ENCODE measurements around the gene EGR4. TPM values are rescaled to one million over a fixed set of nuclear protein-coding genes. Genes with fewer than 3 reads are reported as not detected.

Gene EGR4
- total RNA-seq, 1 donor, result not detected

DNA sequence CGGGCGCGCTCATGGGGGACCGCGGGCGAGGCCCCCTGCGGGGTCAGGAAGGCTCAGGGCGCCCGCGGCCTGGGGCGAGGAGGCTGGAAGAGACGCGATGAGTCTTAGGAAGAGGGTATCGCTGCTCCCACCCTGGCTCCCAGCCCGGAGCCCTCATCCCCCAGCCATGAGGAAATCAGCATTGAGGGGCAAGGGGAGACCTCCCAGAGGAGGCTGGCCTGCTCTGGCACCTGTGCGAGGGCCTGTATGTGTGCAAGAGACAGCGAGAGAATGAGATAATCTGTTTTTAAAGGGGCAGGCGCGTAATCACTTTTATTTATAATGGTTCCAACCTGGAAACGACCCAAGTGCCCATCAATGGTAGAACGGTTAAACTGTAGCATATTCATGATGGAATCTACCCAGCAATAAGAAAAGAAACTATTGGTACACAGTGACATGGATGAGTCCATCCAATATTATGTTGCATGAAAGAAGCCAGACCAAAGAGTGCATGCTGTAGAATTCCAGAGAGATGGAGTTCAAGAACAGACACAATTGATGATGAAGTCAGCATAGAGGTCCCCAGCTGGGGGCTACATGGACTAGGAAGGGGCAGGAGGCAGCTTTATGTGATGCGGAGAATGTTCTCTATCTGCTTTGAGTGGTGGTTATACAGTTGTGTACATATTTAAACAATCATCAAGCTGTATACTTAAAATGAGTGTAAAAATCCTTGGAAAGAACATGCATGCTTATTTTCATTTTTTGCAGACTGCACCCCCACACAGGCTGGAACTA lies 23.5 kb downstream of the EGR4 start:
- H3K27me3 ChIP-seq (ENCODE audit: insufficient read depth, low read length), result peaks cover 42% of the 10 kb centered on the region
- H4K20me1 ChIP-seq (ENCODE audit: insufficient read depth, low read length), result no peaks in the 10 kb centered on the region
- no peaks in the 10 kb centered on the region for H3K36me3 ChIP-seq (ENCODE audit: insufficient read depth, low read length)
- H3K9me3 ChIP-seq (ENCODE audit: low read depth, low read length), result peaks cover 3% of the 10 kb centered on the region
- no peak overlapping the region for H3K4me2 ChIP-seq (ENCODE audit: insufficient read depth, low read length)
- DNase-seq (ENCODE audit: insufficient read length, low spot score, missing footprints), result peak; percentile 70
- no peak overlapping the region for H3K27ac ChIP-seq (ENCODE audit: low read depth, low read length)
- no peak overlapping the region for H2AFZ ChIP-seq (ENCODE audit: low read length)
- TF ChIP-seq CTCF (IDR thresholded peaks at IDR 0.05; ENCODE audit: extremely low read depth, low read depth, low read length), result no peak
- no peak overlapping the region for H3K4me3 ChIP-seq (ENCODE audit: insufficient read depth, low read length)
- H3K79me2 ChIP-seq (ENCODE audit: insufficient read depth, low read length), result no peaks in the 10 kb centered on the region
- H3K4me1 ChIP-seq (ENCODE audit: insufficient read depth, low read length), result no peaks in the 10 kb centered on the region

DNA sequence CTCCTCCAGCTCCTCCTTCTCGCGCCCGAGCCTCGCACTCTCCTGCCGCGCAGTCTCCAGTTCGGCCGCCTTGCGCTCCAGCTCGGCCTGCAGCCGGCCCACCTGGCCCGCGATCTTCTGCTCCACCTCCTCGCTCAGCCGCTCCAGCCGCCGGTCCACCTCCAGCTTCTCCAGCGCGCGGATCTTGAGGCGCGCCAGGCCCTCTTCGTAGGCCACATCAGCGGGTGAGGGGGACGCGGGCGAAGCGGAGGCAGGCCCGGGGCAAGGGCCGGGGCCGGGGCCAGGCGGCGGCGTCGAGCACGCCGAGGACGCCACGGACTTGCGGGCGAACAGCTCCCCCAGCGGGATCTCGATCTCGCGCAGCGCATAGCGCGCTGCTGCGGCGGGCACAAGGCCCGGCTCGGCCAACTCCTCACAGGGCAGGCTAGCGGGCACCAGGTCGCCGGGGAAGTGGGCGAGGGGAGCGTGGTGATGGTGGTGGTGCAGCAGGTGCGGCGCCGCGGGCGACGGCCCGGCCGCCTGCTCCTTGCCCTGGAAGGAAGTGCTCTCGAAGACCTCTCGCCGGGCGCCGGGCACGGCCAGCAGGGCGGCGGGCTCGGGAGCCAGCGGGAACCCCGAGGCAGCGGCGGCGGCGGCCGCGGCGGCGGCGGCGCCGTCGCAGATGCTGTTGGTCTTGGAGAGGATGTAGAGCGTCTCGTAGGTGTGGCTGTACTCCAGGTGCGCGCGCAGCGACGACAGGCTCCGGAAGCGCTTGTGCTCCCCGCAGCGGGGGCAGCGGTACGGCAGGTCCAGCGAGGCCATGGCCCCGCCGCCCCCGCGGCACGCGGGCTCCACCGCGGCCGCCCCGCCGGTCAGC lies 24.3 kb downstream of the EGR4 start:
- H3K27ac ChIP-seq (ENCODE audit: low read depth, low read length), result no peak overlapping the region
- no peak overlapping the region for H3K4me3 ChIP-seq (ENCODE audit: insufficient read depth, low read length)
- H4K20me1 ChIP-seq (ENCODE audit: insufficient read depth, low read length), result no peaks in the 10 kb centered on the region
- H2AFZ ChIP-seq (ENCODE audit: low read length), result no peak overlapping the region
- peak; percentile 95 for DNase-seq (ENCODE audit: insufficient read length, low spot score, missing footprints)
- peaks cover 42% of the 10 kb centered on the region for H3K27me3 ChIP-seq (ENCODE audit: insufficient read depth, low read length)
- no peak overlapping the region for H3K4me2 ChIP-seq (ENCODE audit: insufficient read depth, low read length)
- H3K9me3 ChIP-seq (ENCODE audit: low read depth, low read length), result peaks cover 3% of the 10 kb centered on the region
- H3K79me2 ChIP-seq (ENCODE audit: insufficient read depth, low read length), result no peaks in the 10 kb centered on the region
- H3K4me1 ChIP-seq (ENCODE audit: insufficient read depth, low read length), result no peaks in the 10 kb centered on the region
- H3K36me3 ChIP-seq (ENCODE audit: insufficient read depth, low read length), result no peaks in the 10 kb centered on the region
- peak; percentile 11 for TF ChIP-seq CTCF (IDR thresholded peaks at IDR 0.05; ENCODE audit: extremely low read depth, low read depth, low read length)

DNA sequence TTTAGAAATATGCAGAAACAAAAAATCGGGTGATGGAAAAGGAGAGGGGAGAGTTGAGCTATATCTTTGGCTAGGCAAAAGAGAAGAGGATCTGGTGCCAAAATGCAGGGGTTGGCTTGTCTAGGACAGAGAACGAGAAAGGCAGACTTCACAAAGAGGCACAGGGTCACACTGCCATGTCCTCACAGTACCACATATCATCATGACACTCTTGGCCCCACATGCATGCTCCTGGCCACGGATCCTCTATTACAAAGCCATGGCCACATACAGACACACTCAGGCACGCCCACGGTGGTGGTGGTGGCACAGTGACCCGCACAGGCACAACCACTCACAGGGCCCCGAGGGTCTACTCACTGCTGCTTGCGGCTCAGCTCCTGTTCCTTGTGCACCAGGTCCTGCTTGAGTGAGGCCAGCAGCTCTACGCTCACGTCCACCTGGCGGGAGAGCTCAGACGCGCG lies 24.9 kb downstream of the EGR4 start:
- no peak overlapping the region for H3K27ac ChIP-seq (ENCODE audit: low read depth, low read length)
- no peaks in the 10 kb centered on the region for H3K36me3 ChIP-seq (ENCODE audit: insufficient read depth, low read length)
- no peak overlapping the region for H3K4me2 ChIP-seq (ENCODE audit: insufficient read depth, low read length)
- H3K79me2 ChIP-seq (ENCODE audit: insufficient read depth, low read length), result no peaks in the 10 kb centered on the region
- H2AFZ ChIP-seq (ENCODE audit: low read length), result no peak overlapping the region
- no peaks in the 10 kb centered on the region for H4K20me1 ChIP-seq (ENCODE audit: insufficient read depth, low read length)
- H3K27me3 ChIP-seq (ENCODE audit: insufficient read depth, low read length), result peaks cover 42% of the 10 kb centered on the region
- peak; percentile 65 for DNase-seq (ENCODE audit: insufficient read length, low spot score, missing footprints)
- H3K9me3 ChIP-seq (ENCODE audit: low read depth, low read length), result peaks cover 1% of the 10 kb centered on the region
- H3K4me1 ChIP-seq (ENCODE audit: insufficient read depth, low read length), result no peaks in the 10 kb centered on the region
- TF ChIP-seq CTCF (IDR thresholded peaks at IDR 0.05; ENCODE audit: extremely low read depth, low read depth, low read length), result no peak
- no peak overlapping the region for H3K4me3 ChIP-seq (ENCODE audit: insufficient read depth, low read length)

GRCh38 chr2:73267008-73267407 lies 26.3 kb downstream of the EGR4 start:
- H4K20me1 ChIP-seq (ENCODE audit: insufficient read depth, low read length), result no peaks in the 10 kb centered on the region
- H3K4me1 ChIP-seq (ENCODE audit: insufficient read depth, low read length), result no peaks in the 10 kb centered on the region
- peak; percentile 67 for DNase-seq (ENCODE audit: insufficient read length, low spot score, missing footprints)
- H3K36me3 ChIP-seq (ENCODE audit: insufficient read depth, low read length), result no peaks in the 10 kb centered on the region
- no peak for TF ChIP-seq CTCF (IDR thresholded peaks at IDR 0.05; ENCODE audit: extremely low read depth, low read depth, low read length)
- H3K4me3 ChIP-seq (ENCODE audit: insufficient read depth, low read length), result no peak overlapping the region
- no peaks in the 10 kb centered on the region for H3K9me3 ChIP-seq (ENCODE audit: low read depth, low read length)
- no peak overlapping the region for H3K4me2 ChIP-seq (ENCODE audit: insufficient read depth, low read length)
- H3K27ac ChIP-seq (ENCODE audit: low read depth, low read length), result no peak overlapping the region
- peaks cover 42% of the 10 kb centered on the region for H3K27me3 ChIP-seq (ENCODE audit: insufficient read depth, low read length)
- no peaks in the 10 kb centered on the region for H3K79me2 ChIP-seq (ENCODE audit: insufficient read depth, low read length)
- H2AFZ ChIP-seq (ENCODE audit: low read length), result no peak overlapping the region
